ENCODE measurements around the gene KLHL24.
"Not testable (repeated sequence)": the region's sequence is repeated elsewhere in the genome, so short reads cannot be mapped to it uniquely, and the experiment has no call there.

The KLHL24 gene

GRCh38 chr3:183687705-183688104 is 52.3 kb downstream of the KLHL24 start:
- no peaks in the 10 kb centered on the region for H3K27me3 ChIP-seq (ENCODE audit: control insufficient read depth, insufficient read depth, low read length)
- H3K36me3 ChIP-seq (ENCODE audit: control insufficient read depth, insufficient read depth, low read length) = no peaks in the 10 kb centered on the region
- no peaks in the 10 kb centered on the region for H3K9me3 ChIP-seq (ENCODE audit: control insufficient read depth, low read length)
- H3K9ac ChIP-seq (ENCODE audit: low read length) = no peak overlapping the region
- H3K4me1 ChIP-seq (ENCODE audit: control insufficient read depth, insufficient read depth, low read length) = peaks cover 3% of the 10 kb centered on the region
- no peak overlapping the region for H3K4me3 ChIP-seq (ENCODE audit: low read length)

- no peaks in the 10 kb centered on the region for H3K27me3 ChIP-seq (ENCODE audit: control insufficient read depth, insufficient read depth, low read length)
- no peaks in the 10 kb centered on the region for H3K9me3 ChIP-seq (ENCODE audit: control insufficient read depth, low read length)
- no peak overlapping the region for H3K9ac ChIP-seq (ENCODE audit: low read length)
- peaks cover 3% of the 10 kb centered on the region for H3K4me1 ChIP-seq (ENCODE audit: control insufficient read depth, insufficient read depth, low read length)
- H3K4me3 ChIP-seq (ENCODE audit: low read length) = no peak overlapping the region
- no peaks in the 10 kb centered on the region for H3K36me3 ChIP-seq (ENCODE audit: control insufficient read depth, insufficient read depth, low read length)
Observed at GRCh38 chr3:183688874-183689273, 53.5 kb downstream of the KLHL24 start.

- H3K36me3 ChIP-seq (ENCODE audit: control insufficient read depth, insufficient read depth, low read length); H3K9me3 ChIP-seq (ENCODE audit: control insufficient read depth, low read length); H3K4me3 ChIP-seq (ENCODE audit: low read length); H3K27me3 ChIP-seq (ENCODE audit: control insufficient read depth, insufficient read depth, low read length); H3K9ac ChIP-seq (ENCODE audit: low read length); H3K4me1 ChIP-seq (ENCODE audit: control insufficient read depth, insufficient read depth, low read length): not testable (repeated sequence)
Observed at GRCh38 chr3:183689621-183690020, 54.2 kb downstream of the KLHL24 start.

GRCh38 chr3:183690402-183690995 is 55.1 kb downstream of the KLHL24 start:
- Histone ChIP-seq H3K4me1 (ENCODE audit: control insufficient read depth, insufficient read depth, low read length) (peaks cover 3% of the 10 kb centered on the region), H3K4me3 (ENCODE audit: low read length) (no peak overlapping the region), H3K9ac (ENCODE audit: low read length) (no peak overlapping the region), H3K9me3 (ENCODE audit: control insufficient read depth, low read length) (no peaks in the 10 kb centered on the region), H3K36me3 (ENCODE audit: control insufficient read depth, insufficient read depth, low read length) (no peaks in the 10 kb centered on the region), H3K27me3 (ENCODE audit: control insufficient read depth, insufficient read depth, low read length) (no peaks in the 10 kb centered on the region)

GRCh38 chr3:183692436-183692835 is 57.0 kb downstream of the KLHL24 start:
- peaks cover 7% of the 10 kb centered on the region for H3K4me1 ChIP-seq (ENCODE audit: control insufficient read depth, insufficient read depth, low read length)

GRCh38 chr3:183695569-183696364 is 60.3 kb downstream of the KLHL24 start:
- no peaks in the 10 kb centered on the region for H3K9me3 ChIP-seq (ENCODE audit: control insufficient read depth, low read length)
- no peaks in the 10 kb centered on the region for H3K27me3 ChIP-seq (ENCODE audit: control insufficient read depth, insufficient read depth, low read length)
- H3K36me3 ChIP-seq (ENCODE audit: control insufficient read depth, insufficient read depth, low read length) = no peaks in the 10 kb centered on the region
- no peak overlapping the region for H3K4me3 ChIP-seq (ENCODE audit: low read length)
- no peak overlapping the region for H3K9ac ChIP-seq (ENCODE audit: low read length)
- peaks cover 12% of the 10 kb centered on the region for H3K4me1 ChIP-seq (ENCODE audit: control insufficient read depth, insufficient read depth, low read length)

More at GRCh38 chr3:183692436-183692835, 57.0 kb downstream of the KLHL24 start:
- Histone ChIP-seq H3K4me3 (ENCODE audit: low read length) (no peak overlapping the region), H3K9me3 (ENCODE audit: control insufficient read depth, low read length) (no peaks in the 10 kb centered on the region), H3K36me3 (ENCODE audit: control insufficient read depth, insufficient read depth, low read length) (no peaks in the 10 kb centered on the region), H3K27me3 (ENCODE audit: control insufficient read depth, insufficient read depth, low read length) (no peaks in the 10 kb centered on the region), H3K9ac (ENCODE audit: low read length) (no peak overlapping the region)

- Histone ChIP-seq H3K9ac (ENCODE audit: low read length) (no peak overlapping the region), H3K9me3 (ENCODE audit: control insufficient read depth, low read length) (no peaks in the 10 kb centered on the region), H3K36me3 (ENCODE audit: control insufficient read depth, insufficient read depth, low read length) (no peaks in the 10 kb centered on the region), H3K27me3 (ENCODE audit: control insufficient read depth, insufficient read depth, low read length) (no peaks in the 10 kb centered on the region), H3K4me1 (ENCODE audit: control insufficient read depth, insufficient read depth, low read length) (peaks cover 12% of the 10 kb centered on the region), H3K4me3 (ENCODE audit: low read length) (peak overlapping the region; percentile 60)
Observed at GRCh38 chr3:183697123-183697609, 61.7 kb downstream of the KLHL24 start.

GRCh38 chr3:183697610-183698317 is 62.3 kb downstream of the KLHL24 start, which contains the start of gene YEATS2:
TSS of gene YEATS2 (plus strand) at chr3:183697797. CDS start at chr3:183715163, 17,366 bp downstream.
- H3K4me3 ChIP-seq (ENCODE audit: low read length) = peak within 1 kb of the TSS; percentile 84
- H3K27me3 ChIP-seq (ENCODE audit: control insufficient read depth, insufficient read depth, low read length) = no peaks in the 10 kb centered on the region
- H3K4me1 ChIP-seq (ENCODE audit: control insufficient read depth, insufficient read depth, low read length) = peaks cover 12% of the 10 kb centered on the region
- no peaks in the 10 kb centered on the region for H3K36me3 ChIP-seq (ENCODE audit: control insufficient read depth, insufficient read depth, low read length)
- peak within 1 kb of the TSS; percentile 92 for H3K9ac ChIP-seq (ENCODE audit: low read length)
- H3K9me3 ChIP-seq (ENCODE audit: control insufficient read depth, low read length) = no peaks in the 10 kb centered on the region

- no peaks in the 10 kb centered on the region for H3K36me3 ChIP-seq (ENCODE audit: control insufficient read depth, insufficient read depth, low read length)
- peaks cover 12% of the 10 kb centered on the region for H3K4me1 ChIP-seq (ENCODE audit: control insufficient read depth, insufficient read depth, low read length)
- H3K9ac ChIP-seq (ENCODE audit: low read length) = peak overlapping the region; percentile 92
- H3K27me3 ChIP-seq (ENCODE audit: control insufficient read depth, insufficient read depth, low read length) = no peaks in the 10 kb centered on the region
- no peaks in the 10 kb centered on the region for H3K9me3 ChIP-seq (ENCODE audit: control insufficient read depth, low read length)
- peak overlapping the region; percentile 84 for H3K4me3 ChIP-seq (ENCODE audit: low read length)
Observed at GRCh38 chr3:183698318-183698751, 62.9 kb downstream of the KLHL24 start.

GRCh38 chr3:183698756-183699155 is 63.3 kb downstream of the KLHL24 start:
- peak overlapping the region; percentile 92 for H3K9ac ChIP-seq (ENCODE audit: low read length)
- H3K4me3 ChIP-seq (ENCODE audit: low read length) = no peak overlapping the region
- H3K9me3 ChIP-seq (ENCODE audit: control insufficient read depth, low read length) = no peaks in the 10 kb centered on the region
- H3K27me3 ChIP-seq (ENCODE audit: control insufficient read depth, insufficient read depth, low read length) = no peaks in the 10 kb centered on the region
- peaks cover 12% of the 10 kb centered on the region for H3K4me1 ChIP-seq (ENCODE audit: control insufficient read depth, insufficient read depth, low read length)
- H3K36me3 ChIP-seq (ENCODE audit: control insufficient read depth, insufficient read depth, low read length) = no peaks in the 10 kb centered on the region

- peaks cover 12% of the 10 kb centered on the region for H3K4me1 ChIP-seq (ENCODE audit: control insufficient read depth, insufficient read depth, low read length)
- peak overlapping the region; percentile 92 for H3K9ac ChIP-seq (ENCODE audit: low read length)
Observed at GRCh38 chr3:183699238-183699947, 64.0 kb downstream of the KLHL24 start.

More at GRCh38 chr3:183699238-183699947, 64.0 kb downstream of the KLHL24 start:
- Histone ChIP-seq H3K36me3 (ENCODE audit: control insufficient read depth, insufficient read depth, low read length) (no peaks in the 10 kb centered on the region), H3K4me3 (ENCODE audit: low read length) (no peak overlapping the region), H3K9me3 (ENCODE audit: control insufficient read depth, low read length) (no peaks in the 10 kb centered on the region), H3K27me3 (ENCODE audit: control insufficient read depth, insufficient read depth, low read length) (no peaks in the 10 kb centered on the region)

Data from mucosa of stomach (tissue), 1 donor.